GM23248 (cell line): ENCODE results near the gene PIGH.

ENCODE experiments used
- EZH2 ChIP-seq: fragments of 200-600 bp; sonication (generic); IDR thresholded peaks from 2 replicates; pipeline ENCODE4 v1.6.1; 2018; ENCODE audit warnings: antibody characterized with exemption, mild to moderate bottlenecking; ENCODE audit not compliant: insufficient read depth, poor library complexity, severe bottlenecking
- EZH2phosphoT487 ChIP-seq: fragments of 200-600 bp; sonication (generic); IDR thresholded peaks from 2 replicates; pipeline ENCODE4 v1.6.1; 2018; ENCODE audit warnings: antibody characterized with exemption, moderate library complexity, mild to moderate bottlenecking, low read depth; ENCODE audit not compliant: insufficient read depth

DNA sequence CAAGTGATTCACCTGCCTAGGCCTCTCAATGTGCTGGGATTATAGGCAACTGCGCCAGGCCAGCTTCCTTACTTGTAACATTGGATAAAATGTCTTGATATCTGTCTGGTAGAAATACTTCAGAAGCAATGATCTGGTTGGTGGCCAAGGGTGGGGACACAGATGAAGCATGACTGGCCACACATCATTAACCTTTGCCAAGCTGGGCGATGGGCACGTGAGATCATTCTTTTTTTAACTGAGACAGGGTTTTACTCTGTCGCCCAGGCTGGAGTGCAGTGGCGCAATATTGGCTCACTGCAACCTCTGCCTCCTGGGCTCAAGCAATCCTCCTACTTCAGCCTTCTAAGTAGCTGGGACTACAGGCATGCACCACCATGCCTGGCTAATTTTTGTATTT, 35.8 kb downstream of the PIGH start:
- no peak for TF ChIP-seq EZH2phosphoT487
- no peak for TF ChIP-seq EZH2
